Neural progenitor cell (in vitro differentiated cells): ENCODE measurements around the gene FXYD4.

Source experiments
- CTCF ChIP-seq: fragments of 200-600 bp; sonication (generic); IDR thresholded peaks from 2 replicates; pipeline ENCODE4 v1.5.1; 2017; ENCODE audit warnings: antibody characterized with exemption, mild to moderate bottlenecking
- EZH2 ChIP-seq: fragments of 200-600 bp; sonication (generic); IDR thresholded peaks from 2 replicates; pipeline ENCODE4 v1.6.1; 2017; ENCODE audit warnings: antibody characterized with exemption, mild to moderate bottlenecking, moderate library complexity

GRCh38 chr10:43347997-43348396 lies 23.4 kb upstream of the FXYD4 start:
- TF ChIP-seq CTCF, result no peak
- TF ChIP-seq EZH2, result no peak
